Activated CD8-positive, alpha-beta T cell treated with anti-CD3 and anti-CD28 coated beads for 36 hours (primary cell): ENCODE results near the gene OMA1. TPM values are rescaled to one million over a fixed set of nuclear protein-coding genes. Genes with fewer than 3 reads are reported as not detected.

ENCODE experiments used
- ATAC-seq: fragments of 200-7000 bp; cut with Tn5 transposase; one replicate; pipeline ENCODE4 v1.10.0; 2021; ENCODE audit warnings: mild to moderate bottlenecking, moderate library complexity
- CTCF ChIA-PET: fragments of 350-600 bp; sonication (Branson Sonifier 250); formaldehyde crosslinking; loops from one replicate; lab custom pipeline; 2021; ENCODE audit warnings: antibody characterized with exemption; lab: Charles Lee
- POLR2A ChIA-PET: fragments of 350-600 bp; sonication (Branson Sonifier 250); formaldehyde crosslinking; loops from one replicate; lab custom pipeline; 2021; ENCODE audit warnings: antibody characterized with exemption; lab: Charles Lee
- DNase-seq: peaks from one replicate; pipeline ENCODE4 v3.0.0-alpha.2; 2020
- H3K27ac Mint-ChIP-seq: one replicate; pipeline ENCODE4 v1.8.0; 2021; ENCODE audit warnings: mild to moderate bottlenecking, mixed read lengths
- H3K27me3 Mint-ChIP-seq: one replicate; pipeline ENCODE4 v1.8.0; 2021; ENCODE audit warnings: mixed read lengths
- H3K36me3 Mint-ChIP-seq: one replicate; pipeline ENCODE4 v1.8.0; 2021; ENCODE audit warnings: low read depth, mixed read lengths
- H3K4me1 Mint-ChIP-seq: one replicate; pipeline ENCODE4 v1.8.0; 2021; ENCODE audit warnings: low read depth, mixed read lengths
- H3K4me3 Mint-ChIP-seq: one replicate; pipeline ENCODE4 v1.8.0; 2021; ENCODE audit warnings: mild to moderate bottlenecking, moderate library complexity, mixed read lengths
- H3K9me3 Mint-ChIP-seq: one replicate; pipeline ENCODE4 v1.8.0; 2021; ENCODE audit warnings: mixed read lengths
- intact Hi-C: fragments of 100-400 bp; cut with micrococcal nuclease; formaldehyde crosslinking; loops from one replicate; pipeline ENCODE4 v1.10.0; 2022
- total RNA-seq, 2 experiments: library from RNA; stranded (reverse); gene quantifications; one replicate each; pipeline ENCODE4 v1.2.3, GENCODE V29; 2021
- TF ChIP-seq, protein P1 (sequence below): fragments of 200-600 bp; IDR thresholded peaks from one replicate; pipeline ENCODE4 v1.8.0; 2022; ENCODE audit warnings: antibody characterized with exemption, mild to moderate bottlenecking

Gene OMA1
- total RNA-seq, 2 experiments from 2014 or later = 14.7 to 14.9 TPM

DNA sequence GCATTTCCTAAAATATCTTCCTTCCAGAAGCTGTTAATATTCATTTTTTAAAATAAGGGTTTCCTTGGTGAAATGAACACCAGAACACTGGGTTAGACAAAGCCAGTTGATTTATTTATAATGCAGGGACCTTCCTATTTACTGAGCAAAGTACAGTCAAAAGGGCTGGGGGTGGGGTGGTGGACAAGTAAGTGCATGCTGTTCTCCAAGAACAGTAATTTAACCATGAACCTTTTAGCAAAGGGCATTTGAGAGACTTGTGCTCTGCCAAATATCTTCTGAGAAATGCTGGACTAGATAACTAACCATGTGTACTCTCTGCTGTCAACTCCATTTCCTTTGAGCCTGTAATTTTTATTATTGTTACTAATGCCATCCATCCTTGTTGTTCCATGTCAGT, 100.2 kb downstream of the OMA1 start:
- no peak overlapping the region for H3K4me3 Mint-ChIP-seq
- intact Hi-C loops = no loop called here
- CTCF ChIA-PET = no interaction called here

GRCh38 chr1:58443986-58444868, 102.3 kb downstream of the OMA1 start:
- H3K4me3 Mint-ChIP-seq = no peak overlapping the region
- no peak for DNase-seq
- no peak for ATAC-seq
- H3K9me3 Mint-ChIP-seq = no peaks in the 10 kb centered on the region
- no peak overlapping the region for H3K27ac Mint-ChIP-seq
- no peaks in the 10 kb centered on the region for H3K36me3 Mint-ChIP-seq
- ChIA-PET CTCF (no interaction called here), POLR2A (no interaction called here)
- no peaks in the 10 kb centered on the region for H3K4me1 Mint-ChIP-seq
- peaks cover 2% of the 10 kb centered on the region for H3K27me3 Mint-ChIP-seq
- intact Hi-C loops = no loop called here
- TF ChIP-seq, protein P1, sequence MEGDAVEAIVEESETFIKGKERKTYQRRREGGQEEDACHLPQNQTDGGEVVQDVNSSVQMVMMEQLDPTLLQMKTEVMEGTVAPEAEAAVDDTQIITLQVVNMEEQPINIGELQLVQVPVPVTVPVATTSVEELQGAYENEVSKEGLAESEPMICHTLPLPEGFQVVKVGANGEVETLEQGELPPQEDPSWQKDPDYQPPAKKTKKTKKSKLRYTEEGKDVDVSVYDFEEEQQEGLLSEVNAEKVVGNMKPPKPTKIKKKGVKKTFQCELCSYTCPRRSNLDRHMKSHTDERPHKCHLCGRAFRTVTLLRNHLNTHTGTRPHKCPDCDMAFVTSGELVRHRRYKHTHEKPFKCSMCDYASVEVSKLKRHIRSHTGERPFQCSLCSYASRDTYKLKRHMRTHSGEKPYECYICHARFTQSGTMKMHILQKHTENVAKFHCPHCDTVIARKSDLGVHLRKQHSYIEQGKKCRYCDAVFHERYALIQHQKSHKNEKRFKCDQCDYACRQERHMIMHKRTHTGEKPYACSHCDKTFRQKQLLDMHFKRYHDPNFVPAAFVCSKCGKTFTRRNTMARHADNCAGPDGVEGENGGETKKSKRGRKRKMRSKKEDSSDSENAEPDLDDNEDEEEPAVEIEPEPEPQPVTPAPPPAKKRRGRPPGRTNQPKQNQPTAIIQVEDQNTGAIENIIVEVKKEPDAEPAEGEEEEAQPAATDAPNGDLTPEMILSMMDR = no peak

More for the DNA sequence above, 100.2 kb downstream of the OMA1 start:
- ATAC-seq = no peak
- H3K36me3 Mint-ChIP-seq = no peaks in the 10 kb centered on the region
- TF ChIP-seq, protein P1 = no peak
- POLR2A ChIA-PET = no interaction called here
- no peak overlapping the region for H3K27ac Mint-ChIP-seq
- DNase-seq = no peak
- no peaks in the 10 kb centered on the region for H3K4me1 Mint-ChIP-seq
- peaks cover 2% of the 10 kb centered on the region for H3K27me3 Mint-ChIP-seq
- no peaks in the 10 kb centered on the region for H3K9me3 Mint-ChIP-seq

- POLR2A ChIA-PET = no interaction called here
- TF ChIP-seq, protein P1 = no peak
- H3K27ac Mint-ChIP-seq = no peak overlapping the region
- no peaks in the 10 kb centered on the region for H3K36me3 Mint-ChIP-seq
- CTCF ChIA-PET = no interaction called here
- no peak for DNase-seq
- no peak overlapping the region for H3K4me3 Mint-ChIP-seq
- no peaks in the 10 kb centered on the region for H3K9me3 Mint-ChIP-seq
- no peaks in the 10 kb centered on the region for H3K27me3 Mint-ChIP-seq
- ATAC-seq = no peak
- intact Hi-C loops = no loop called here
- no peaks in the 10 kb centered on the region for H3K4me1 Mint-ChIP-seq
These were observed 104.4 kb downstream of the OMA1 start for GRCh38 chr1:58442114-58442513.

DNA sequence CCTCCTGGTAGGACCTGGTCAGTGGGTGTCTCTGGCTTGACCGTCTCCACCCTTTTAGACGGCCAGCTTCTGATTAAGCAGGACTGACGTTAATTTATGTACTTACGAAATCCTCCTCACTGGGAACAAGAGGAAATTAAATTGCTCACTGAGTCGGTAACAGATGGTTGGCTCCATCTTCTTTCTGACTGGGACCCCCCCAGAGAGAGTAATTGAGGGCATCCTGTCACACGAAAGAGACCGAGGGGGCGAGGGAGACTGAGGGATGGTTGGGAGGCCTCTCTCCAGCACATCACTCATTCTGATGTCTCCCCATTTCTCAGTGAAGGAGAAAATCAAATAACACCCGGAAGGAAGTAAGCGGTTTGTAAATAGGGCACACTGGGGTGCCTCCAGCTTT, 104.8 kb downstream of the OMA1 start:
- H3K36me3 Mint-ChIP-seq = no peaks in the 10 kb centered on the region
- ChIA-PET CTCF (no interaction called here), POLR2A (no interaction called here)
- DNase-seq (no peak), ATAC-seq (no peak)
- TF ChIP-seq, protein P1 = no peak
- H3K4me3 Mint-ChIP-seq = no peak overlapping the region
- H3K4me1 Mint-ChIP-seq = no peaks in the 10 kb centered on the region
- no peaks in the 10 kb centered on the region for H3K27me3 Mint-ChIP-seq
- H3K27ac Mint-ChIP-seq = no peak overlapping the region
- H3K9me3 Mint-ChIP-seq = no peaks in the 10 kb centered on the region
- intact Hi-C loops = no loop called here

DNA sequence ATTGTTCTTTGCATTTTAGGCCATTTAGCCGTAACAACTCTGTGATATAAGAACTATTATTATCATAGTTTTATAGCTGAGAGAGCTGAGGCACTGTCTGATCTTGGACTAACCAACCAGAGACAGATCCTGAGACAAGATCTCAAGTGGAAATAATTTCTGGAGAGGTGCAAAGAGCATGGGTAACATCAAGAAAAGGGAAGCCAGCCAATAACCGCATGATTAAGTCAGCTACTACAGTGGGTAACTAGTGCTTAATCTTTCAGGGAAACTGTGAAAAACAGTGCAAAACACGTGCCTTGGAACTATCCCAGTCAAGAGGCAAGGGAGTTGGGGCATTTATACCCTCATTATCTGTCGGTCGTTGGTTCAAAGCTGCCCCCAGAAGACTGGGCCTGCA, 105.8 kb downstream of the OMA1 start:
- TF ChIP-seq, protein P1 = no peak
- Mint-ChIP-seq H3K4me1 (no peaks in the 10 kb centered on the region), H3K4me3 (no peak overlapping the region), H3K27ac (no peak overlapping the region), H3K36me3 (no peaks in the 10 kb centered on the region), H3K27me3 (no peaks in the 10 kb centered on the region), H3K9me3 (no peaks in the 10 kb centered on the region)
- no peak for ATAC-seq
- CTCF ChIA-PET = no interaction called here
- DNase-seq = no peak
- POLR2A ChIA-PET = no interaction called here
- intact Hi-C loops = no loop called here
